Measurements from ENCODE around the gene MSL2.

GRCh38 chr3:136187868-136188267 is 8.3 kb downstream of the MSL2 start:
- TF ChIP-seq FOXJ3 (CRISPR knock-in tag; IDR thresholded peaks at IDR 0.05; ENCODE audit: borderline replicate concordance) (no peak), PREB (CRISPR knock-in tag; IDR thresholded peaks at IDR 0.05; ENCODE audit: borderline replicate concordance) (no peak), MYBL2 (CRISPR knock-in tag; IDR thresholded peaks at IDR 0.05) (no peak), CREB1 (CRISPR knock-in tag; IDR thresholded peaks at IDR 0.05) (no peak), SMAD4 (CRISPR knock-in tag; IDR thresholded peaks at IDR 0.05) (no peak), ZNF281 (CRISPR knock-in tag; IDR thresholded peaks at IDR 0.05) (no peak), SMAD3 (CRISPR knock-in tag; IDR thresholded peaks at IDR 0.05; ENCODE audit: borderline replicate concordance) (no peak), ZNF396 (CRISPR knock-in tag; IDR thresholded peaks at IDR 0.05; ENCODE audit: borderline replicate concordance) (no peak)
- TF ChIP-seq, protein P1, sequence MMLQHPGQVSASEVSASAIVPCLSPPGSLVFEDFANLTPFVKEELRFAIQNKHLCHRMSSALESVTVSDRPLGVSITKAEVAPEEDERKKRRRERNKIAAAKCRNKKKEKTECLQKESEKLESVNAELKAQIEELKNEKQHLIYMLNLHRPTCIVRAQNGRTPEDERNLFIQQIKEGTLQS (CRISPR knock-in tag; conservative IDR thresholded peaks at IDR 0.05), result no peak
- TF ChIP-seq, protein P2, sequence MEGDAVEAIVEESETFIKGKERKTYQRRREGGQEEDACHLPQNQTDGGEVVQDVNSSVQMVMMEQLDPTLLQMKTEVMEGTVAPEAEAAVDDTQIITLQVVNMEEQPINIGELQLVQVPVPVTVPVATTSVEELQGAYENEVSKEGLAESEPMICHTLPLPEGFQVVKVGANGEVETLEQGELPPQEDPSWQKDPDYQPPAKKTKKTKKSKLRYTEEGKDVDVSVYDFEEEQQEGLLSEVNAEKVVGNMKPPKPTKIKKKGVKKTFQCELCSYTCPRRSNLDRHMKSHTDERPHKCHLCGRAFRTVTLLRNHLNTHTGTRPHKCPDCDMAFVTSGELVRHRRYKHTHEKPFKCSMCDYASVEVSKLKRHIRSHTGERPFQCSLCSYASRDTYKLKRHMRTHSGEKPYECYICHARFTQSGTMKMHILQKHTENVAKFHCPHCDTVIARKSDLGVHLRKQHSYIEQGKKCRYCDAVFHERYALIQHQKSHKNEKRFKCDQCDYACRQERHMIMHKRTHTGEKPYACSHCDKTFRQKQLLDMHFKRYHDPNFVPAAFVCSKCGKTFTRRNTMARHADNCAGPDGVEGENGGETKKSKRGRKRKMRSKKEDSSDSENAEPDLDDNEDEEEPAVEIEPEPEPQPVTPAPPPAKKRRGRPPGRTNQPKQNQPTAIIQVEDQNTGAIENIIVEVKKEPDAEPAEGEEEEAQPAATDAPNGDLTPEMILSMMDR (IDR thresholded peaks at IDR 0.05), result no peak
- TF ChIP-seq, protein P3, sequence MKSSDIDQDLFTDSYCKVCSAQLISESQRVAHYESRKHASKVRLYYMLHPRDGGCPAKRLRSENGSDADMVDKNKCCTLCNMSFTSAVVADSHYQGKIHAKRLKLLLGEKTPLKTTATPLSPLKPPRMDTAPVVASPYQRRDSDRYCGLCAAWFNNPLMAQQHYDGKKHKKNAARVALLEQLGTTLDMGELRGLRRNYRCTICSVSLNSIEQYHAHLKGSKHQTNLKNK (CRISPR knock-in tag; IDR thresholded peaks at IDR 0.05), result no peak

Data from WTC11 (cell line).